NCI-H345 treated with DMSO at 0.1 percent for 48 hours (cell line): ENCODE data around the gene STIM2.

ENCODE experiments used
- DNase-seq: peaks from one replicate; lab custom pipeline; 2025; ENCODE audit not compliant: unreplicated experiment; lab: John Stamatoyannopoulos, UW

Gene STIM2

DNA sequence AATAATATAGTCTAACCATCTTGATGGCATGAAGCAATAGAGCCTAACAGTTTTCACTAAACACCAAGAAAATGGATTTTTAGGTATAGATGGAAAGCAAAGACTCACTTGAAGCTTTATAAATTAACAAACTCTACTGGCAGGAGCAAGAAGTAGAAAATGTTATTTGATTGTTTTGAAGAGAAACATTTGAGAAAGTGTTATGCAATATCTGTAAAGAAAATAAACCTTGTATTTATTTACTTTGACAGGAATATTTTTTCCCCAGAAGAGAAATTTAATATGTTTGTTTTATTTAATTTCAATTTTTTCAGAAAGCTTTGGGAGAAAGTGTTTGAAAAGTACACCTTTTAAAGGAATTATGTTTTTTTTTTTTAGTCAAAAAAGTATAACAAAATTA lies 139.0 kb downstream of the STIM2 start:
- no peak for DNase-seq

DNA sequence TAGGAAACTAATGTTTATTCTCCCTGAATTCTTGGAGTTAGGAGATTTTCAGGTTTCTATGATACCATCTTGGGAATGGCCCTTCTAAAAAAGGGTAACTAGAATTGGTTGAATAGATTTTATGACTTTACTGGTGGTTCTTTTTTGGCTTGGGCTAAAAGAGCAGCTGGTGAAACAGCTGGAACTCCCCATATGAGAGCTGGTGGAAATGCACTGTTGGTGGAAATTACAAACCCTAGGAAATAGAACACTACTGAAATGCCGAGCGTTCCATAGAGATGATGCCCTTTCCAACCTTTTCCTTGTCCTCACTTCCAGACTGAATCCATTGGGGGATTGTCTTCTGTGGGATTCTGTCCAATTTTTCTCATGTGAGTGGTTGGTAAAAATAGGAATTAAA lies 139.5 kb downstream of the STIM2 start:
- DNase-seq, result no peak

DNA sequence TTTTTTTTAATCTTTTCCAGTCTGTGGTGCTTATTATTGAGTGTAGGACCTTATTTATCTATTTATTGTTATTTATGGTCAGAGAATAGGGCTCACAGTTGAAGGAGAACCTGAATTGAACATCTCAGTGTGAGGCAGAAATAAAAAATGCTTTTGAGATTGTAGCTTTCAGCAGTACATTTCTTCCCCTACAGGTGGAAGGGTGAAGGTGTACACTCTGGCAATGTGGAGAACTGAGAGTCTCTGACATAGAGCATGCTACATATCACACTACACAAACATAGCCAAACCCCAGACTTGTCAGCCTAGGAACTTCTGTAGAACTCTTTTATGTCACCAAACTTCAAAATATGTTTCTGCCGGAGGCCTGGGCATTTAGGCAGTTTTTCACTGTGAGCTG lies 140.2 kb downstream of the STIM2 start:
- DNase-seq, result no peak

DNA sequence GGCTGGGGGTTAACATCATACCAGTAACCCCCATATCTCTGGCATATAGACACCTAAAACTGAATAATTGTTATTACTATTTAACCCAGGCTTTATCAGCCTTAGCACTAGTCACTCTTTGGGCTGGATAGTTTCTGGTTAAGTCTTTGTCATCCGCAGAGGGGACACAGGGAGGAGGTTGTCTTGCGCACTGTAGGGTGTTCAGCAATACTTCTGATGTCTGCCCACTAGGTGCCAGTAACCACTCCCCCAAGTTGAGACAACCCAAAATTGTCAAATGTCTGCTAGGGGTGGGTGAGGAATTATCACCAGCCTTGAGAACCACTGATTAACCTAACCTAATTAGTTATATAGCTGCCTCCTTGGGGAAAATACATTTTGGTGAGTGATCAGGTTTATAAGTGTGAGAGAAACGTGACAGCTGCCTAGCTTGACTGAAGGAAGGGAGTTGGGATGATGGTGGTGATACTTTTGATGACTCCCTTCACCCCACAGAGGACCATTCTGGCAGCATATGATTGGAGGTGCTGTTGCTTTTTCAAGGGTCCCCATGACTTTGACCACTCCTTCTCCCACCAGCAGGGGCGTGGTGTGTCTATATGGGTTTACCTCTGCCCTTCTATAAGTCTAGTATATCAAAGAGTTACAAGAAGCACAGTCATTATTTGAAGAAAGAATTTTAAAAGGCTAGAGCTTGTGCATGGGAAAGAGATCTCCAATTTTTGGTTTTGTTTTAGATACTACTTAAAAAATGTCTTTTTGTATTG lies 140.9 kb downstream of the STIM2 start:
- DNase-seq, result no peak

DNA sequence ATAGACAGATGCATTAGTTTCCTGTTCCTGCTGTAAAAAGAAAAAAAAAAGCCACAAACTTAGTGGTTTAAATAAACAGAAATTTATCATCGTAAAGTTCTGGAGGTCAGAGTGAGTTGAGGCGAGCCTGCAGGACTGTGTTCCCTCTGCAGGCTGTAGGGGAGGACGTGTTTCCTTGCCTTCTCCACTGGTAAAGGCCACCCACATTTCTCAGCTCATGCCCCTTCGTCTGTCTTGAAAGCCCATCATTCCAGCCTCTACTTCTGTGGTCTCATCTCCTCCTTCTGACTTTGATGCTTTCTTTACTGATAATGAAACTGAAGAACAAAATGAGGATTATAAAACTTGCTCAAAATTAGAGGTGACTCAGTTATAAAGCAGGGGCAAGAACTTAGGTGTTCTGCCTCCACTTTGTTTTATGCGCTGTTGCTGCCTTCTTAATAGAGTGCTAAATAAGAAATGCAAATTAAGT lies 143.0 kb downstream of the STIM2 start:
- no peak for DNase-seq

DNA sequence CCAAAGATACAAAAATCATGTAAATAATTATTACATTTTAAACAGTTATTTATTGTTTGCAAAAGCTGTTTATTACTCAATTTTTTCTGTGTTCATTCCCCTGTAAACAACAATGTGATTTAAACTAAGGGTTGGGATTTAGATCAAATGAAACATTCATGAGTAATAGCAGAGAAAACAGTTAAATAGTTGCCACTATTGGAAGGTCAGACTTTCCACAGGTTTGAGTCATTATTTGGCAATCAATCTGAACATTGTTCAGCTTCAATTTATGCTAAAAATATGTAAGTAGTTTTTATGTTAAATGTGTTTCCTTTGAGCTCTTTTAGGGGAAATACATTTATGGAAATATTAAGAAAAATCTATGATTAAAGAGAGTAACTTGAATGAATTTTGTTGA lies 144.9 kb downstream of the STIM2 start:
- no peak for DNase-seq

DNA sequence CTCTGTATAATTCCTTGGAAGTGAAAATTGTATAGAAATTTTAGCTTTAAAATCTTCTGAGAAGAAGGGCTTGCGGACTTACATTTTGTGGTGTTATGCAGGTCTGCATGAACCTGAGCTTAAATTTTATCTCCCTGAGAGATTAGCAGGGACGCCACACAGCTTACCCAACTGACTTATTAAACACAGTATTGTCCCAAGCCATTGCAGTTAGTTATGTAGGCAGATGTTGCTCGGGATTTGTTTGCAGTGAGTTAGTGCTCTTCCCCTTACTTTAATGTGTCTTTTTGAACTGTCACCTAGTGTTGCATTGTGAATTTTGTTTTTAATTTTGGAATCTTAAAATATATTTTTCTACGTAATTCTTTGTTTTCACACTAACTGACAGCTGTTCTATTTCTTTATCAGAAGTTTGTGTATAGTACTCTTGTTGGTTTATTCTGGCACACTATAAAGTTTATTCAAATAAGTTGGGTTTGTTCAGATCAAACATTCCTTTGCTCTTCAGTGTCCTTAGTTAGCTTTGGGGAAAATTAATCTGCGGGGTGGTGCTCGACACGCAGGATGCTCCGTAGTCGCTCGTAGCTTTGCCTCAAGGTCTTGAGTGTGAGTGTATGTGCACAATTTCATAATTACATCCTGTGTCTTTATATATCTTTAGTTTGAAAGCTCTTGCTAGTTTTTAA lies 145.4 kb downstream of the STIM2 start:
- DNase-seq, result no peak

DNA sequence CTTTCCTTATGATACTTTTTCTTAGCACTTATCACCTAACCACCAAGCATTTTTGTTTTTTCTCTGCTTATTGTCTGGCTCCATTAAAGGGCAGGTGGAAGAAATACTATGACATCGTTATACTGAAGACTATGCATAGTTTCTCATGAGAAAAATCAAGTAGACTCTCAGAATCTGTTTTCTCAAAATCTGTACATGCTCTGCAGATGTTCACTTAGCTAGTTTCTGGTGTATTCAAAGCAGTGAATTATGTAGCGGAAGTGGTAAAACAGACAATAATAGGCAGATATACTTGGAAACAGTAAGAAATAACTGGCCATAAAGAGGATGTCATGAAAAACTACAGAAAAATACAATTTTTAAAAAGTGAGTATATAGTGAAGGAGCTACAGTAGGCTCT lies 146.0 kb downstream of the STIM2 start:
- no peak for DNase-seq

DNA sequence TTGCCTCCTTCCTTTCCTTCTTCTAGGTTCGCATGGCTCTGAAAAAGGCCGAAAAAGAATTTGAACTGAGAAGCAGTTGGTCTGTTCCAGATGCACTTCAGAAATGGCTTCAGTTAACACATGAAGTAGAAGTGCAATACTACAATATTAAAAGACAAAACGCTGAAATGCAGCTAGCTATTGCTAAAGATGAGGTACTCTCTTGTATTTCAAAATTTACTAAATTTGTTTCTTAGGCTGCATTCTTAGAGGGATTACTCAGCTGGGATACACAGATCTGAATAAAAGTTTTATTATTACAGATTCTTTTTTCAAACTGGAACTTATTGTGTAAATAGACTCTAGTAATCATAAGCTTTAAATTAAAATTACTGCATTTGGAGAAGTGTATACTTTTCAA lies 146.9 kb downstream of the STIM2 start:
- DNase-seq, result no peak

DNA sequence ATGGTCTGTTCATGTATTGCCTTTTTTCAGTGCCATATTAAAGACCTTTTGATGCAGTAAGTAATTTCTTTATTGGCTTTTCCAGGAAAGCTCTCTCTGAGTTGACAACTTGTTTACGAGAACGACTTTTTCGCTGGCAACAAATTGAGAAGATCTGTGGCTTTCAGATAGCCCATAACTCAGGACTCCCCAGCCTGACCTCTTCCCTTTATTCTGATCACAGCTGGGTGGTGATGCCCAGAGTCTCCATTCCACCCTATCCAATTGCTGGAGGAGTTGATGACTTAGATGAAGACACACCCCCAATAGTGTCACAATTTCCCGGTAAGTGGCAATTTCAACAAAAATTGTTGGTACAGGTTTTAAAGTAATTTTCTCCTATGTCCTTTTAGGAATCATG lies 148.0 kb downstream of the STIM2 start:
- DNase-seq, result no peak

DNA sequence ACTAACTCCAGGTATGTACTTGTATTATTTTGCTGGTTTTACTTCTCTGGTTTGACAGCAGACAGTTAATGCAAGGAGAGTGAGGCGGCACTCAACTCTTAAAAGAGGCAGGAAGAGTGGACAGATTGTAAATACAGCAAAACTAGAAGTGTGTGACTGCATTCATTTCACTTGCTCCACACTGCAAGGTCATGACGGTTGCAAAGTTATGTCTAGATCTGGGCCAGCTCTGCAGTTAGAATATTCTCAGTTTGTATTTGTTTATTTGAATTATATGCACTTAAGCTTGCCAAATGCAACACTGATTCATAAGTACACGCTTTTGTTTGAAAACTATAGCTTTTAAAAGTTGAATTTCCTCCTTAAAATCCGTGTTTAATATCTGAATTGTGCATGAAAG lies 148.9 kb downstream of the STIM2 start:
- no peak for DNase-seq

DNA sequence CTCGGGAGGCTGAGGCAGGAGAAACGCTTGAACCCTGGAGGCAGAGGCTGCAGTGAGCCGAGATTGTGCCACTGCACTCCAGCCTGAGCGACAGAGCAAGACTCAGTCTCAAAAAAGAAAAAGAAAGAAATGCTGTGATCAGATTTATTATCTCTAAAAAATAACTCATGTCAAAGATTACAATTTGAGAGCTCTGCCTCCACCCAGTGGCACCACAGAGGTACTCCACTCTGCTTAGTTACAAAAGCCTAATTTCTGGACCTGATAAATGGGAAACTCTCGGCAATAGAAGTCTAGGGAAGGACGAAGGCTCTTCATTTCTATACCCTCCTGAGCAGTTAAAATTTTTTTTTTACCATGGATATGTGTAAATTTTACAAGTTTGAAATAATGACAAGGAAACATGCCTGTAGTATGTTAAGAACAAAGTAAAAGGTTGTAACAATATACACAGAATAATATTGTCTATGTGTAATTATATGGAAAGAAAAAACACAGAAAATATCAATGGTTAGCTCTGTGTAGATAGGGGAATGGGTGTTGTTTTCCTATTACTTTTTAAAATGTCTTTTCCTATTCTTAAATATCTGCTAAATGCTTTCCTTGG lies 149.8 kb downstream of the STIM2 start:
- DNase-seq, result peak; percentile 3

DNA sequence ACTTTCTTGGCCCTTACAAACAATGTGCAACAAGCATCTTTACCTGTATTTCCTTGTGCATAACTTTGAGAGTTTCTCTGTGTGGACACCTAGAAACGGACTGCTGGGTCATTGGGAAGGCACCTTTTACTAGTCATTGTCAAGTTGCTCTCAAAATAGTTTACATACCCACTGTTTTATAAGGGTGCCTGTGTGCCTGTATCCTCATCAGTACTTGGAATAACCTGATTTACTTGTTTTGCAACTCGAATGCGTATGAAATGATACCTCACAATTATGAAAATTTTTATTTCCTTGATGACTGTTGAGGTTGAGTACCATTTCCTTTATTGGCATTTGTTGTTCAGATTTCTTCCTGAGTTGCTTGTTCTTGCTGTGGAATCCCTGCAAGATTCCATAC lies 150.8 kb downstream of the STIM2 start:
- DNase-seq, result no peak

DNA sequence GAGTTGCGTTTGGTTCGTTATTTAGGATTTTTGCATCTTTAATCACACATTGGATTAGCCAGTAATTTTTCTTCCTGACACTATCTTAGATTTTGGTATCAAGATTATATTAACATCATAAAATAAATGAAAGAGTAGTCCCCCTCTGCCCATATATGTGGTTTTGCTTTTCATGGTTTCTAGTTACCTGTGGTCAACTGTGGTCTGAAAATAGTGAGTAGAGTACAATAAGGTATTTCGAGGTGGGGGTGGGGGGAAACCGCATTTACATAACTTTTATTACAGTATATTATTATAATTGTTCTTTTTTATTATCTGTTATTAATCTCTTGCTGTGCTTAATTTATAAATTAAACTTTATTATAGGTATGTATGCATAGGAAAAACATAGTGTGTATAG lies 152.4 kb downstream of the STIM2 start:
- no peak for DNase-seq

DNA sequence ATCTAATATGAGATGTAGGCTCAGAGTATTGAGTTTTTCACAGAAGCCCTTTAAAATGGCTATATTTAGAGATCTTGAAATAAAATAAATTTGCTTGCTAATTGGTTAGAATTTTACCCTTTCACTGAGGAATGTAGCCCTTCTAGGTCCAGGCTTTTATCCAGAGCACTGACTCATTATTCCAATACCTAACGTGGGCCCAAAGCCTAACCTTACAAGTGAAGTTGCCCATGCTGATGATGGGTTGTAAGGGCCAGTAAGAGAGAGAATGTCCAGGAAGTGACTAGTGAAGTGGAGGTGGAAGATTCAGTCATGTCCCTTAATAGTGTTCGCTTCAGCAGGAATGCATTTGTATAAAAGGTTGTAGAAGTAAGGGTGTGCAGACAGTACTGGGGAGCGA lies 155.9 kb downstream of the STIM2 start:
- DNase-seq, result no peak

DNA sequence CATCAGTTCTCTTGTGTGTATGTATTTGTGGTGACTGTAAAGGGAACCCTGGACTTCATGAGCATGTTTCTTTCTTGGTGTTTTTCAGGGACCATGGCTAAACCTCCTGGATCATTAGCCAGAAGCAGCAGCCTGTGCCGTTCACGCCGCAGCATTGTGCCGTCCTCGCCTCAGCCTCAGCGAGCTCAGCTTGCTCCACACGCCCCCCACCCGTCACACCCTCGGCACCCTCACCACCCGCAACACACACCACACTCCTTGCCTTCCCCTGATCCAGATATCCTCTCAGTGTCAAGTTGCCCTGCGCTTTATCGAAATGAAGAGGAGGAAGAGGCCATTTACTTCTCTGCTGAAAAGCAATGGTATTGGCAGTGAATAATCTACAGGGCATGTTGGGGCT lies 157.0 kb downstream of the STIM2 start:
- no peak for DNase-seq

DNA sequence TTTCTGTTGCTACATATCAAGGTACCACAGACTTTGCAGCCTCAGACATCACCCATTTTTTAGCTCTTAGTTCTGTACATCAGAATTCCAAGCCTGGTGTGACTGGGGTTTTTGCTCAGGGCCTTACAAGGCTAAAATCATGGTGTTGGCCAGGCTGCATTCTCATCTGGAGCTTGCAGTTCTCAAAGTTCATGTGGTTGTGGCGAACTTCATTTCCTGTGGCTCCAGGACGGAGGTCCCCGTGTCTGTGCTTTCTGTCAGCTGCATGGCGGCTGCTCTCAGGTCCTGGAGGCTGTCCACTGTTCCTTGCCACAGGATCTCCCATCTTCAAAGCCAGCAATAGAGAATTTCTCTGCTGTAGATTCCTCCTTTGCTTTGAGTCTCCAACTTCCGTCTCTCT lies 157.4 kb downstream of the STIM2 start:
- no peak for DNase-seq

DNA sequence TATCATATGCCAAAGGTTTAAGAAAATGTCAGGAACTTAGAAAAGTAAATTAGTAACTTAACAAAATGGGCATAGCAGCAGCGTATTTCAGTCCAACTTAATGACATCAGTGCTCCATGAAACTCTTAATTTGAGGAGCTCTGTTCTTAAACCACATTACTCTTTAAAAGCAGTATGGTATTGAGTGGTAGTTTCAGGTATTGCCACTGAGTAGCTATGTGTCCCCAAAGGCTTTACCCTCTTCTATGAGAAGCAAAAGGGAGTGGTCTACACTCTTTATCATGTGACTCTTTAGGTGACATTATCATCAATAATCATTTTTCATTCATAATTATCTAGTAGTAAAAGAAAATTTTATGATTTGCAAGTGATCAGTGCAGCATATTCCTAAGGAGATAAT lies 158.3 kb downstream of the STIM2 start:
- DNase-seq, result no peak

DNA sequence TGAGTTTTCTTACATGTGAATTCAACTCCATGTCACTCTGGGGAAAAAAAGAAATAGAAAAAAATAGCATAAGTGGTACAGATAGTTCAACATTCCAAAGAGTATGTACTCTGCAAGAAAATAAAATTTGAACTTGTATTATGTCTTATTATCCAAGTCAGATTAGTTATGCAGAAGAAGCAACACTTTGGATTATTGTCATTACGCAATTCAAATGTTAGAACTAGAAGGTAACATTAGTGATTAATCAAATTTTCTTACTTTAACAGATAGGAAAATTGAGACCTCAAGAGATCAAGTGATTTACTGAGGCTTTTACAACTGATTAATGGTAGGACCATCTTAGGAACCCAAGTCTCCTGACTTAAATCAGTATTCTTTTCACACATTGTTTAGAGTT lies 159.1 kb downstream of the STIM2 start:
- DNase-seq, result no peak

DNA sequence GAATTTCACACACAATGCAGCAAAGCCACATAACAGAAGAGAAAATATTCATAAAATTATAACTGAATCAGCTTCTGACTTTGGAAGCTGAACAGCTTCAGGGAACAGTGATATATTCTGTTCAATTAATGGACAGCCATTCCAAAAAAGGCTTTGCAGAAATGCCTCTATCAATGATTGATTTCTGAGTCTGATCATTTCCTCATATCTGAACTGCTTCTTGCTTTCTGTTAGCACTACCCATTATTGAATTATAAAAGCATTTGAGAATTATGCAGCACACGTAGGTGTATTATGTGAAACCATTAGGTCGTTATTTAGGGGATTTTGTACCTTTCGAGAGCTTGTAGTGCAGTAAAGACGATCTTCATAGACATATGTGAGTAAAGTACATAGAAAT lies 159.6 kb downstream of the STIM2 start:
- no peak for DNase-seq

DNA sequence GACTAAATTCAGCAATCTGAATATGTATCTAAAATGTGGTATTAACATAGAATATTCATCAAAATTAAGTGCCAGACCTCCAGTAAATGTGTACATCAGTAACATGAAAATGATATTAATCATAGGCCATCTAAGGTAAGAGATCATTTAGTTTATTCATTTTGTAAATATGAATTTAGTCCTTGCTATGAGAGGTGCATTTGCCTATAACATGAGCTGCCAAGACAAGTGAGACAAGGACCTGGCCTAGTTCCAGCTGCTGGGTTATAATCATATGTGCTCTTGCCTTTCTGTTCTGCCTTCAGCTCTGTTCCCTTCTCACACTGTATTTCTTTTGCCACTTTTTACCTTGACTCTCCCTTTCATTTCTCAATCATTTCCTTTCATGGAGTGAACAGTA lies 160.0 kb downstream of the STIM2 start:
- DNase-seq, result no peak

DNA sequence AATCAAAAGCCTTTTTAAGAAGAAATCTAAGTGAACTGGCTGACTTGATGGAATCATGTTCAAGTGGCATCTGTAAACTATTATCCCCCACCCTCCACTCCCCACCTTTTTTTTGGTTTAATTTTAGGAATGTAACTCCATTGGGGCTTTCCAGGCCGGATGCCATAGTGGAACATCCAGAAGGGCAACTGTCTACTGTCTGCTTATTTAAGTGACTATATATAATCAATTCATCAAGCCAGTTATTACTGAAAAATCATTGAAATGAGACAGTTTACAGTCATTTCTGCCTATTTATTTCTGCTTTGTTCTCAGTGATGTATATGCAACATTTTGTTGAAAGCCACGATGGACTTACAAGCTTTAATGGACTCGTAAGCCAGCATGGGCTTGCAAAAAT lies 162.3 kb downstream of the STIM2 start:
- DNase-seq, result no peak
